ENCODE data around the gene NGLY1. TPM values are rescaled to one million over a fixed set of nuclear protein-coding genes. Genes with fewer than 3 reads are reported as not detected.

The NGLY1 gene
- polyA plus RNA-seq, 3 donors: 14.4 to 17.4 (median 17.2) TPM

- no peak overlapping the region for H3K27ac ChIP-seq (ENCODE audit: low read depth, low read length)
- WGBS, 3 donors: 76 to 95% (median 93%) methylated on average over 3 of the region's 3 CpGs
Measured at GRCh38 chr3:25787689-25788088, 4.4 kb upstream of the NGLY1 start.

- 84 to 88% (median 87%) methylated on average over 3 of the region's 3 CpGs for WGBS, 3 donors
- H3K27ac ChIP-seq (ENCODE audit: low read depth, low read length): no peak overlapping the region
Measured at GRCh38 chr3:25785826-25786225, 2.6 kb upstream of the NGLY1 start.

GRCh38 chr3:25784971-25785370 lies 1.7 kb upstream of the NGLY1 start:
- WGBS, 3 donors: 97 to 100% (median 97%) methylated on average over 1 of the region's 1 CpG

GRCh38 chr3:25783661-25784512 lies 644 bp upstream of the NGLY1 start:
- H3K27ac ChIP-seq (ENCODE audit: low read depth, low read length): no peak overlapping the region
- WGBS, 3 donors: 11 to 19% (median 12%) methylated on average over 29 to 34 of the region's 34 CpGs

More at GRCh38 chr3:25784971-25785370, 1.7 kb upstream of the NGLY1 start:
- no peak overlapping the region for H3K27ac ChIP-seq (ENCODE audit: low read depth, low read length)

- H3K27ac ChIP-seq (ENCODE audit: low read depth, low read length): no peak overlapping the region
- 0 to 1% (median 1%) methylated on average over 14 of the region's 14 CpGs for WGBS, 3 donors
Measured at GRCh38 chr3:25782636-25782937, 656 bp downstream of the NGLY1 start.

- no peak overlapping the region for H3K27ac ChIP-seq (ENCODE audit: low read depth, low read length)
- WGBS, 3 donors: 27 to 55% (median 51%) methylated on average over 3 of the region's 3 CpGs
Measured at GRCh38 chr3:25781758-25782594, 1.3 kb downstream of the NGLY1 start.

GRCh38 chr3:25781145-25781757 lies 2.0 kb downstream of the NGLY1 start:
- H3K27ac ChIP-seq (ENCODE audit: low read depth, low read length): no peak overlapping the region
- WGBS, 3 donors: 84 to 89% (median 85%) methylated on average over 11 of the region's 11 CpGs

- WGBS, 3 donors: 92 to 98% (median 93%) methylated on average over 6 of the region's 6 CpGs
- H3K27ac ChIP-seq (ENCODE audit: low read depth, low read length): no peak overlapping the region
Measured at GRCh38 chr3:25780618-25781017, 2.6 kb downstream of the NGLY1 start.

- H3K27ac ChIP-seq (ENCODE audit: low read depth, low read length): no peak overlapping the region
- WGBS, 3 donors: 95 to 98% (median 96%) methylated on average over 2 of the region's 2 CpGs
Measured at GRCh38 chr3:25775936-25776335, 7.3 kb downstream of the NGLY1 start.

- H3K27ac ChIP-seq (ENCODE audit: low read depth, low read length): no peak overlapping the region
Measured at GRCh38 chr3:25768851-25769250, 14.4 kb downstream of the NGLY1 start.

GRCh38 chr3:25751725-25752124 lies 31.5 kb downstream of the NGLY1 start:
- 82 to 93% (median 89%) methylated on average over 1 of the region's 1 CpG for WGBS, 3 donors
- H3K27ac ChIP-seq (ENCODE audit: low read depth, low read length): no peak overlapping the region

More at GRCh38 chr3:25768851-25769250, 14.4 kb downstream of the NGLY1 start:
- 94 to 98% (median 97%) methylated on average over 6 of the region's 6 CpGs for WGBS, 3 donors

GRCh38 chr3:25751048-25751447 lies 32.2 kb downstream of the NGLY1 start:
- H3K27ac ChIP-seq (ENCODE audit: low read depth, low read length): no peak overlapping the region
- 85 to 97% (median 91%) methylated on average over 3 of the region's 3 CpGs for WGBS, 3 donors

GRCh38 chr3:25749031-25749581 lies 34.1 kb downstream of the NGLY1 start:
- 76 to 88% (median 78%) methylated on average over 6 of the region's 6 CpGs for whole genome bisulfite sequencing, 3 donors
- no peak overlapping the region for H3K27ac ChIP-seq (ENCODE audit: low read depth, low read length)

- H3K27ac ChIP-seq (ENCODE audit: low read depth, low read length): no peak overlapping the region
- 77 to 96% (median 92%) methylated on average over 3 of the region's 3 CpGs for WGBS, 3 donors
Measured at GRCh38 chr3:25748189-25748588, 35.1 kb downstream of the NGLY1 start.

- no peak overlapping the region for H3K27ac ChIP-seq (ENCODE audit: low read depth, low read length)
Measured at GRCh38 chr3:25747033-25747432, 36.2 kb downstream of the NGLY1 start.

GRCh38 chr3:25744470-25744869 lies 38.8 kb downstream of the NGLY1 start:
- WGBS, 3 donors: 96 to 98% (median 98%) methylated on average over 3 of the region's 3 CpGs
- H3K27ac ChIP-seq (ENCODE audit: low read depth, low read length): no peak overlapping the region

- H3K27ac ChIP-seq (ENCODE audit: low read depth, low read length): no peak overlapping the region
Measured at GRCh38 chr3:25728101-25728500, 55.1 kb downstream of the NGLY1 start.

GRCh38 chr3:25727316-25727715 lies 55.9 kb downstream of the NGLY1 start:
- 93 to 98% (median 94%) methylated on average over 6 of the region's 6 CpGs for WGBS, 3 donors
- H3K27ac ChIP-seq (ENCODE audit: low read depth, low read length): no peak overlapping the region

- WGBS, 3 donors: 59 to 94% (median 90%) methylated on average over 3 of the region's 3 CpGs
- H3K27ac ChIP-seq (ENCODE audit: low read depth, low read length): no peak overlapping the region
Measured at GRCh38 chr3:25725810-25726209, 57.4 kb downstream of the NGLY1 start.
